NOMO-1 treated with DMSO at 0.1 percent for 48 hours (cell line): Measurements from ENCODE around the gene ABLIM3.
"Not testable (repeated sequence)": the region's sequence is repeated elsewhere in the genome, so short reads cannot be mapped to it uniquely, and the experiment has no call there.

Experiments used
- DNase-seq: peaks from one replicate; lab custom pipeline; 2025; ENCODE audit not compliant: unreplicated experiment; lab: John Stamatoyannopoulos, UW

The ABLIM3 gene

GRCh38 chr5:149185067-149185466, 43.8 kb downstream of the ABLIM3 start:
- DNase-seq, result no peak

GRCh38 chr5:149186506-149186905, 45.2 kb downstream of the ABLIM3 start:
- no peak for DNase-seq

- not testable (repeated sequence) for DNase-seq
These were observed 46.3 kb downstream of the ABLIM3 start for GRCh38 chr5:149187617-149188016.

GRCh38 chr5:149188383-149188782, 47.1 kb downstream of the ABLIM3 start:
- DNase-seq, result no peak

- no peak for DNase-seq
These were observed 54.1 kb downstream of the ABLIM3 start for GRCh38 chr5:149195337-149195887.

GRCh38 chr5:149195962-149196361, 54.7 kb downstream of the ABLIM3 start:
- no peak for DNase-seq

- no peak for DNase-seq
These were observed 56.9 kb downstream of the ABLIM3 start for GRCh38 chr5:149198148-149198547.

- DNase-seq, result no peak
These were observed 59.1 kb downstream of the ABLIM3 start for GRCh38 chr5:149200355-149200754.

- DNase-seq, result no peak
These were observed 59.9 kb downstream of the ABLIM3 start for GRCh38 chr5:149201121-149201637.

- no peak for DNase-seq
These were observed 61.7 kb downstream of the ABLIM3 start for GRCh38 chr5:149202910-149203451.

- DNase-seq, result no peak
These were observed 62.7 kb downstream of the ABLIM3 start for GRCh38 chr5:149203921-149204441.

GRCh38 chr5:149205625-149206523, 64.6 kb downstream of the ABLIM3 start:
- DNase-seq, result no peak

GRCh38 chr5:149206524-149207141, 65.3 kb downstream of the ABLIM3 start:
- no peak for DNase-seq

GRCh38 chr5:149207831-149208230, 66.5 kb downstream of the ABLIM3 start:
- no peak for DNase-seq

- DNase-seq, result no peak
These were observed 68.9 kb downstream of the ABLIM3 start for GRCh38 chr5:149210225-149210624.

- no peak for DNase-seq
These were observed 69.7 kb downstream of the ABLIM3 start for GRCh38 chr5:149210968-149211490.

- DNase-seq, result no peak
These were observed 70.3 kb downstream of the ABLIM3 start for GRCh38 chr5:149211566-149211965.

GRCh38 chr5:149212198-149212951, 71.1 kb downstream of the ABLIM3 start:
- no peak for DNase-seq

- no peak for DNase-seq
These were observed 72.1 kb downstream of the ABLIM3 start for GRCh38 chr5:149213264-149213880.
